H1 (cell line): ENCODE measurements around the gene POF1B. TPM values are rescaled to one million over a fixed set of nuclear protein-coding genes. Genes with fewer than 3 reads are reported as not detected.
A peak's percentile ranks its signal among the peaks of the same experiment; 100 is the strongest.

Experiments used
- BACH1 ChIP-seq: IDR thresholded peaks from 2 replicates; pipeline ENCODE4 v1.6.1; 2012; ENCODE audit warnings: low read length, improper control_type of control experiment
- CHD2 ChIP-seq: IDR thresholded peaks from 2 replicates; pipeline ENCODE4 v1.6.1; 2012; ENCODE audit warnings: low read length, improper control_type of control experiment
- CREB1 ChIP-seq: IDR thresholded peaks from 2 replicates; pipeline ENCODE4 v1.6.1; 2012; ENCODE audit warnings: inconsistent platforms
- EP300 ChIP-seq, 2 experiments: IDR thresholded peaks; 1 replicate in 1 of 2; 2 replicates in 1 of 2; pipeline ENCODE4 v1.6.1; 2011 to 2012; ENCODE audit warnings: low read depth in 2 of 2, low read length in 2 of 2, mild to moderate bottlenecking in 2 of 2, borderline replicate concordance in 1 of 2, inconsistent platforms in 1 of 2, moderate library complexity in 1 of 2
- GABPA ChIP-seq: IDR thresholded peaks from 2 replicates; pipeline ENCODE4 v1.6.1; 2011; ENCODE audit warnings: mild to moderate bottlenecking, low read length, moderate library complexity, borderline replicate concordance; ENCODE audit not compliant: insufficient read depth
- GTF2F1 ChIP-seq: IDR thresholded peaks from 2 replicates; pipeline ENCODE4 v1.6.1; 2012; ENCODE audit warnings: low read depth, low read length, improper control_type of control experiment, borderline replicate concordance
- HDAC6 ChIP-seq: IDR thresholded peaks from one replicate; pipeline ENCODE4 v1.7.1; 2012; ENCODE audit warnings: low read depth, mild to moderate bottlenecking, inconsistent platforms, low read length, moderate library complexity
- JUN ChIP-seq: IDR thresholded peaks from 2 replicates; pipeline ENCODE4 v1.6.1; 2011; ENCODE audit warnings: low read depth, mild to moderate bottlenecking, improper control_type of control experiment, low read length
- KDM5A ChIP-seq: fragments of 200-600 bp; IDR thresholded peaks from 2 replicates; pipeline ENCODE4 v1.7.1; 2012; ENCODE audit warnings: mild to moderate bottlenecking, low read length, inconsistent platforms, mixed read lengths
- PHF8 ChIP-seq: fragments of 200-600 bp; sonication (generic); conservative IDR thresholded peaks from 2 replicates; pipeline ENCODE4 v1.7.1; 2012; ENCODE audit warnings: low read depth, mild to moderate bottlenecking, inconsistent platforms, low read length, moderate library complexity
- POLR2AphosphoS5 ChIP-seq: IDR thresholded peaks from 2 replicates; pipeline ENCODE4 v1.6.1; 2011; ENCODE audit warnings: low read depth, low read length
- RAD21 ChIP-seq, 2 experiments: IDR thresholded peaks in 1 of 2; conservative IDR thresholded peaks in 1 of 2; 2 replicates each; pipeline ENCODE4 v1.6.1; 2011; ENCODE audit warnings: low read depth in 2 of 2, low read length in 2 of 2, improper control_type of control experiment in 1 of 2, inconsistent platforms in 1 of 2, mild to moderate bottlenecking in 1 of 2, moderate library complexity in 1 of 2
- SIN3A ChIP-seq, 2 experiments: IDR thresholded peaks in 1 of 2; conservative IDR thresholded peaks in 1 of 2; 2 replicates each; pipeline ENCODE4 v1.6.1; 2011 to 2012; ENCODE audit warnings: low read length in 2 of 2, improper control_type of control experiment in 1 of 2, low read depth in 1 of 2, mild to moderate bottlenecking in 1 of 2
- SIRT6 ChIP-seq: IDR thresholded peaks from one replicate; pipeline ENCODE4 v1.7.1; 2012; ENCODE audit warnings: low read length, inconsistent platforms
- SP1 ChIP-seq: IDR thresholded peaks from 2 replicates; pipeline ENCODE4 v1.6.1; 2011; ENCODE audit warnings: low read depth, low read length
- SP2 ChIP-seq: IDR thresholded peaks from 2 replicates; pipeline ENCODE4 v1.6.1; 2012; ENCODE audit warnings: mild to moderate bottlenecking, low read length, inconsistent platforms
- SP4 ChIP-seq: IDR thresholded peaks from 2 replicates; pipeline ENCODE4 v1.6.1; 2012; ENCODE audit warnings: low read length, inconsistent platforms
- TBP ChIP-seq: IDR thresholded peaks from 2 replicates; pipeline ENCODE4 v1.6.1; 2011; ENCODE audit warnings: low read depth, low read length, improper control_type of control experiment
- ZNF274 ChIP-seq: IDR thresholded peaks from 2 replicates; pipeline ENCODE4 v1.7.0; 2012; ENCODE audit warnings: low read length, borderline replicate concordance; ENCODE audit errors: extremely low read depth
- polyA plus RNA-seq, 7 experiments: library from polyadenylated mRNA; depleted of rRNA in 3 of 7; stranded (reverse) in 5 of 7; unstranded in 2 of 7; fragments of >200 nt in 5 of 7; fragments of 200-250 nt in 2 of 7; gene quantifications; 1 replicate in 5 of 7; 2 replicates in 1 of 7; 4 replicates in 1 of 7; pipeline versions ENCODE4 v1.2.1 to v1.2.3, GENCODE V29; 2011 to 2013; ENCODE audit warnings: missing spikeins in 2 of 7, mixed read lengths in 2 of 7
- total RNA-seq: library from RNA; stranded (reverse); fragmentation: NEBNext Ultra II Directional; extraction: Animal tissue kit (Norgen Biotek cat#: 25700); gene quantifications from 2 replicates; pipeline ENCODE4 v1.2.1, GENCODE V29; 2021
- TF ChIP-seq, protein P1 (sequence below): IDR thresholded peaks from 2 replicates; pipeline ENCODE4 v1.6.1; 2012; ENCODE audit warnings: low read length, inconsistent platforms
- TF ChIP-seq, protein P2 (sequence below), 3 experiments: IDR thresholded peaks; 1 replicate in 2 of 3; 2 replicates in 1 of 3; pipeline versions ENCODE4 v1.5.1 to v1.6.1; 2011; ENCODE audit warnings: low read length in 3 of 3, mild to moderate bottlenecking in 3 of 3, inconsistent platforms in 2 of 3, low read depth in 1 of 3, moderate library complexity in 1 of 3; ENCODE audit not compliant: insufficient read depth in 1 of 3; ENCODE audit errors: control extremely low read depth in 1 of 3

The POF1B gene
- total and polyA plus RNA-seq, 2 of the 8 experiments (the other 6 are each of a cell fraction or from before 2014, with no cell fraction given) = not detected

DNA sequence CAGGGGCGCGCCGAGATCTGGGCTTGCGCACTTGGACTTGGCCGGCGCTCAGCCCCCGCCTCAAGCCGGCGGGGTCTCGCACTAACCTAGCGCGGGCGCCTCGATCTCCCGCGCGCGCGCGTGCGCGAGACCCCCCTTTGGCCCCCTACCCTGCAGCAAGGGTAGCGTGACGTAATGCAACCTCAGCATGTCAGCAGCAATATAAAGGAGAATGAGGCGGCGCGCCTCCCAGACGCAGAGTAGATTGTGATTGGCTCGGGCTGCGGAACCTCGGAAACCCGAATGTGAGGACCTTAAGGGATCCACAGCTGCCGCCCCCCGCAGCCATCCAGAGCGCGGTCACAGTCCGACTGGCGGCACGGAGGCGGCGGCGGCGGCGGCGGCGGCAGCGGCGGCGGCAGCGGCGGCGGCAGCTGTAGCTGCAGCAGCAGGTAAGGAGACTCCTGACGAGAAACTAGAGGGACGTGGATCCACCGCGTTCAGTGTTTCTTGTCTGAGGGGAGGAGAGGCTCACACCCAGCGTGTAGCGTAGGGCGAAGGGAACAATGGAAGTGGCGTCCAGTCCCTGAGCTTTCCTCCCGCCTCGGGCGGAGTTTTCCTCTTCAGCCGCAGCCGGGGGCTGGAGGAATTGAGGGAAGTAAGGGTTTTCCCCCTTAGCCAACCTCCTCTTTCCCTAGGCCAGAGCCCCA is 135.6 kb downstream of the POF1B start, which contains the start of the genes SATL1 and ZNF711 (continued):
- TF ChIP-seq, protein P1, sequence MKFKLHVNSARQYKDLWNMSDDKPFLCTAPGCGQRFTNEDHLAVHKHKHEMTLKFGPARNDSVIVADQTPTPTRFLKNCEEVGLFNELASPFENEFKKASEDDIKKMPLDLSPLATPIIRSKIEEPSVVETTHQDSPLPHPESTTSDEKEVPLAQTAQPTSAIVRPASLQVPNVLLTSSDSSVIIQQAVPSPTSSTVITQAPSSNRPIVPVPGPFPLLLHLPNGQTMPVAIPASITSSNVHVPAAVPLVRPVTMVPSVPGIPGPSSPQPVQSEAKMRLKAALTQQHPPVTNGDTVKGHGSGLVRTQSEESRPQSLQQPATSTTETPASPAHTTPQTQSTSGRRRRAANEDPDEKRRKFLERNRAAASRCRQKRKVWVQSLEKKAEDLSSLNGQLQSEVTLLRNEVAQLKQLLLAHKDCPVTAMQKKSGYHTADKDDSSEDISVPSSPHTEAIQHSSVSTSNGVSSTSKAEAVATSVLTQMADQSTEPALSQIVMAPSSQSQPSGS = no peak
- TF ChIP-seq GABPA (no peak), POLR2AphosphoS5 (peak; percentile 72), EP300 (IDR thresholded peaks at IDR 0.05; ENCODE audit: borderline replicate concordance in 1 of 2, low read depth in 2 of 2, low read length in 2 of 2) (no peak), RAD21 (IDR thresholded peaks at IDR 0.05 in 1 of 2, conservative IDR thresholded peaks at IDR 0.05 in 1 of 2; ENCODE audit: low read depth in 2 of 2, low read length in 2 of 2) (no peak), PHF8 (peak; percentile 56), GTF2F1 (no peak), KDM5A (no peak), SIN3A (conservative IDR thresholded peaks at IDR 0.05 in 1 of 2, IDR thresholded peaks at IDR 0.05 in 1 of 2; ENCODE audit: low read depth in 1 of 2, low read length in 2 of 2) (0 out of 4 replicates have a peak, but pooled peaks of 1 of the 2 experiments have one; percentile 13), TBP (peak; percentile 71), ZNF274 (no peak), SP1 (no peak), BACH1 (0 out of 2 replicates have a peak, but pooled peaks have one; percentile 21), SP4 (no peak), JUN (no peak), CREB1 (peak; percentile 88), SIRT6 (no peak), HDAC6 (no peak), CHD2 (no peak), SP2 (no peak)
- TF ChIP-seq, protein P2, sequence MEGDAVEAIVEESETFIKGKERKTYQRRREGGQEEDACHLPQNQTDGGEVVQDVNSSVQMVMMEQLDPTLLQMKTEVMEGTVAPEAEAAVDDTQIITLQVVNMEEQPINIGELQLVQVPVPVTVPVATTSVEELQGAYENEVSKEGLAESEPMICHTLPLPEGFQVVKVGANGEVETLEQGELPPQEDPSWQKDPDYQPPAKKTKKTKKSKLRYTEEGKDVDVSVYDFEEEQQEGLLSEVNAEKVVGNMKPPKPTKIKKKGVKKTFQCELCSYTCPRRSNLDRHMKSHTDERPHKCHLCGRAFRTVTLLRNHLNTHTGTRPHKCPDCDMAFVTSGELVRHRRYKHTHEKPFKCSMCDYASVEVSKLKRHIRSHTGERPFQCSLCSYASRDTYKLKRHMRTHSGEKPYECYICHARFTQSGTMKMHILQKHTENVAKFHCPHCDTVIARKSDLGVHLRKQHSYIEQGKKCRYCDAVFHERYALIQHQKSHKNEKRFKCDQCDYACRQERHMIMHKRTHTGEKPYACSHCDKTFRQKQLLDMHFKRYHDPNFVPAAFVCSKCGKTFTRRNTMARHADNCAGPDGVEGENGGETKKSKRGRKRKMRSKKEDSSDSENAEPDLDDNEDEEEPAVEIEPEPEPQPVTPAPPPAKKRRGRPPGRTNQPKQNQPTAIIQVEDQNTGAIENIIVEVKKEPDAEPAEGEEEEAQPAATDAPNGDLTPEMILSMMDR (IDR thresholded peaks at IDR 0.05; ENCODE audit: control extremely low read depth in 1 of 3, insufficient read depth in 1 of 3, low read depth in 1 of 3, low read length in 3 of 3) = no peak
